Adrenal gland (tissue), 12 donors: ENCODE results near the gene ACYP1. TPM values are rescaled to one million over a fixed set of nuclear protein-coding genes. Genes with fewer than 3 reads are reported as not detected.

Experiments
- DNase-seq, 7 donors: peaks; one replicate each; pipeline ENCODE4 v3.0.0-alpha.2; 2019 to 2020
- H3K27ac ChIP-seq, 5 donors: fragments of 200-600 bp; sonication (generic) in 4 of 5; 1 replicate in 3 of 5; 2 replicates in 2 of 5; pipeline versions ENCODE4 v1.5.1 to v1.8.0; 2016 to 2020; ENCODE audit warnings: mild to moderate bottlenecking in 1 of 5
- H3K27me3 ChIP-seq: fragments of 200-600 bp; 2 replicates; pipeline ENCODE4 v1.8.0; 2021
- H3K36me3 ChIP-seq, 2 donors: fragments of 200-600 bp; replicated peaks in 1 of 2; 1 replicate in 1 of 2; 2 replicates in 1 of 2; pipeline versions ENCODE4 v1.5.1 to v1.8.0; 2018 to 2022
- H3K4me1 ChIP-seq, 2 donors: fragments of 200-600 bp; replicated peaks in 1 of 2; 1 replicate in 1 of 2; 2 replicates in 1 of 2; pipeline versions ENCODE4 v1.5.1 to v1.8.0; 2018 to 2021
- H3K4me3 ChIP-seq, 4 donors: fragments of 200-600 bp; sonication (generic) in 3 of 4; one replicate each; pipeline ENCODE4 v1.5.1; 2016 to 2018
- H3K9me3 ChIP-seq, 3 donors: fragments of 200-600 bp; sonication (generic) in 1 of 3; replicated peaks in 1 of 3; 1 replicate in 2 of 3; 2 replicates in 1 of 3; pipeline versions ENCODE4 v1.5.1 to v1.8.0; 2016 to 2021
- POLR2A ChIP-seq, 2 donors: fragments of 450-650 bp; IDR thresholded peaks; one replicate each; pipeline ENCODE4 v1.6.1; 2017; ENCODE audit warnings: antibody characterized with exemption in 2 of 2, mild to moderate bottlenecking in 2 of 2, moderate library complexity in 1 of 2
- WGBS, 4 donors: extraction: QIAGEN DNeasy Blood & Tissue Kit in 2 of 4; methylation state at CpG; one replicate each; pipeline versions ENCODE4 v1.1.5 to v1.1.7; 2013 to 2017; 5-methylcytosine and 5-hydroxymethylcytosine counted together
- intact Hi-C, 2 donors: fragments of 100-400 bp; cut with DNase I; formaldehyde crosslinking; loops; one replicate each; pipeline versions ENCODE4 v1.14.1 to v1.15.0; 2022 to 2023
- polyA plus RNA-seq, 3 donors: library from polyadenylated mRNA; stranded (reverse); fragments of 200-250 nt in 2 of 3; fragments of 350-450 nt in 1 of 3; fragmentation: Illumina TruSeq in 1 of 3; extraction: RNeasy Lipid Tissue Mini Kit (QIAGEN cat#74804) in 1 of 3; gene quantifications; one replicate each; pipeline ENCODE4 v1.2.3, GENCODE V29; 2013 to 2014
- total RNA-seq, 9 donors: library from RNA; depleted of rRNA in 4 of 9; stranded (reverse); fragments of >200 nt in 4 of 9; fragments of 120-200 nt in 1 of 9; fragmentation: NEBNext Ultra II Directional in 1 of 9; extraction: Animal tissue kit (Norgen Biotek cat#: 25700) in 1 of 9; gene quantifications; one replicate each; pipeline versions ENCODE4 v1.1.0 to v1.2.4, GENCODE V29; 2013 to 2023
- TF ChIP-seq, protein P1 (sequence below), 6 experiments: fragments of 450-650 bp in 4 of 6; fragments of 200-600 bp in 2 of 6; sonication (generic) in 1 of 6; IDR thresholded peaks; 1 replicate in 5 of 6; 2 replicates in 1 of 6; pipeline versions ENCODE4 v1.5.1 to v1.8.0; 2016 to 2021; ENCODE audit warnings: antibody characterized with exemption in 6 of 6, mild to moderate bottlenecking in 2 of 6, moderate library complexity in 1 of 6
- donor health status: healthy with polysubstance abuse.
- donor health status: Bipolar disorder and iron deficiency.
- donor health status: DM: yes; HTN: yes; CAD: no.
- donor health status: DM: no; HTN: no; CAD: no.
- donor health status: DM: no; HTN: no; CAD: no.
- donor health status: DM: yes; HTN: yes; CAD: no.

The ACYP1 gene
- total and polyA plus RNA-seq, 12 donors, result 11.5 to 73.0 (median 23.7) TPM

DNA sequence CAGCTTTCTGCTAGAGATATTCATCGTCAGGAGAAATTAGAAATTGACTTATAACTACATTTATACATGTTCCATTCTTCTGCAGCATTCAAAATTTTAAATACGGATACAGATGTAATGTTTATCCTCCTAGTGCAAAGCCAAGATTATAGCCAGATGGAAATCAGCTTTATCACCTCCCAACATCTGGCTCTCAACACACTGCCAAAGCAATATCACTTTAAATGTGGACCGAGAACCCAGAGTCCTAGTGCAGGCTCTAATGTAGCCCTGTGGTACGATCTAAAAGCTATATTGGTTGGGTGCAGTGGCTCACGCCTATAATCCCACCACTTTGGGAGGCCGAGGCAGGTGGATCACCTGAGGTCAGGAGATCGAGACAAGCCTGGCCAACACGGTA lies 19.1 kb downstream of the ACYP1 start:
- peaks cover 0 to 4% of the 10 kb centered on the region in 2 donors for H3K36me3 ChIP-seq
- no peak for TF ChIP-seq POLR2A (IDR thresholded peaks at IDR 0.05)
- TF ChIP-seq, protein P1, sequence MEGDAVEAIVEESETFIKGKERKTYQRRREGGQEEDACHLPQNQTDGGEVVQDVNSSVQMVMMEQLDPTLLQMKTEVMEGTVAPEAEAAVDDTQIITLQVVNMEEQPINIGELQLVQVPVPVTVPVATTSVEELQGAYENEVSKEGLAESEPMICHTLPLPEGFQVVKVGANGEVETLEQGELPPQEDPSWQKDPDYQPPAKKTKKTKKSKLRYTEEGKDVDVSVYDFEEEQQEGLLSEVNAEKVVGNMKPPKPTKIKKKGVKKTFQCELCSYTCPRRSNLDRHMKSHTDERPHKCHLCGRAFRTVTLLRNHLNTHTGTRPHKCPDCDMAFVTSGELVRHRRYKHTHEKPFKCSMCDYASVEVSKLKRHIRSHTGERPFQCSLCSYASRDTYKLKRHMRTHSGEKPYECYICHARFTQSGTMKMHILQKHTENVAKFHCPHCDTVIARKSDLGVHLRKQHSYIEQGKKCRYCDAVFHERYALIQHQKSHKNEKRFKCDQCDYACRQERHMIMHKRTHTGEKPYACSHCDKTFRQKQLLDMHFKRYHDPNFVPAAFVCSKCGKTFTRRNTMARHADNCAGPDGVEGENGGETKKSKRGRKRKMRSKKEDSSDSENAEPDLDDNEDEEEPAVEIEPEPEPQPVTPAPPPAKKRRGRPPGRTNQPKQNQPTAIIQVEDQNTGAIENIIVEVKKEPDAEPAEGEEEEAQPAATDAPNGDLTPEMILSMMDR (IDR thresholded peaks at IDR 0.05), result no peak
- WGBS, 4 donors, result 75 to 84% (median 76%) methylated on average over 8 of the region's 8 CpGs
- DNase-seq, result no peak
- peaks cover 36 to 57% of the 10 kb centered on the region in 2 donors for H3K4me1 ChIP-seq
- peak overlapping the region in 1 of 5 donors; percentile 4 for H3K27ac ChIP-seq
- H3K4me3 ChIP-seq, result no peak overlapping the region
- intact Hi-C loops, result no loop called here
- no peaks in the 10 kb centered on the region for H3K27me3 ChIP-seq
- H3K9me3 ChIP-seq, result no peaks in the 10 kb centered on the region

DNA sequence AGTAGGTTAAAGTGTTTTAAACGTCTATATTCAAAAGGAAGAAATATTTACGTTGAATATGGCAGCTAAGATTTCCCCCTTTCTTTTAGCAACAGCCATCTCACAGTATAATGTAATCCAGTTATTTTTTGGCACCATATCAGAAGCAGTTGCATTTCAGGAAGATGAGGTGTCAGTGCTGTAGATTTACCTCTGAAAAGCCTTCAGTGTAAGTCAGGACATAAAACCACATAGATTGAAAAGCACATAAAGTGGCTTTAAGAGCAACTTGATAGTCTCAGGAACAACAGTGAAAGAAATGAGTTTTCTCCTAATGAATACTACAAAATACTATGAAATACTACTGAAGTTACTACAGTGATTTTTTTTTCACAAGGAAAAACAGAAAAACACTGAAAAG lies 19.5 kb downstream of the ACYP1 start:
- TF ChIP-seq, protein P1 (IDR thresholded peaks at IDR 0.05), result no peak
- TF ChIP-seq POLR2A (IDR thresholded peaks at IDR 0.05), result no peak
- DNase-seq, result no peak
- H3K4me1 ChIP-seq, result peaks cover 32 to 55% of the 10 kb centered on the region in 2 donors
- no peak overlapping the region for H3K4me3 ChIP-seq
- WGBS, 4 donors, result 9 to 34% (median 24%) methylated on average over 2 of the region's 2 CpGs
- H3K36me3 ChIP-seq, result peaks cover 0 to 4% of the 10 kb centered on the region in 2 donors
- H3K9me3 ChIP-seq, result no peaks in the 10 kb centered on the region
- H3K27ac ChIP-seq, result no peak overlapping the region
- H3K27me3 ChIP-seq, result no peaks in the 10 kb centered on the region
- intact Hi-C loops, result no loop called here

DNA sequence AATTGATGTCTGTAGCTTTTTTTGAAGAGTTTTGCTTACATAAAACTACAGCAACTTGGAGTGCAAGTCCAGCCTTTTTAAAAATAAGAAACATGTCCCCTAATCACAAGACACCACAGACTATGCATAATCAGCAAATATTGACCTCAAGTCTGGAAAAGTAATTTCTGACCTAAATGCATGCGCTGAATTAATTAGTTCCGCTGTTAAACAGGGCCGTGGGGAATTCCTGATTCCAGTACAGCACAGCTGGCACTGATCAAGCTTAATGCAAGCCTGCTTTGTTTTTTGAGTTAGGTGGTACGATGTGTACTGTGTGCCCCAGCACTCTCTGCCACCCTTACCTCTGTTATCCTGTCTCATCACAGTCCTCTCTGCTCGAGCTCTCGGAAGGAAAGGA lies 21.8 kb downstream of the ACYP1 start:
- intact Hi-C loops, result no loop called here
- 42 to 62% (median 59%) methylated on average over 6 of the region's 6 CpGs for WGBS, 4 donors
- no peaks in the 10 kb centered on the region for H3K9me3 ChIP-seq
- peaks cover 22 to 46% of the 10 kb centered on the region in 2 donors for H3K4me1 ChIP-seq
- TF ChIP-seq POLR2A (IDR thresholded peaks at IDR 0.05), result no peak
- TF ChIP-seq, protein P1 (IDR thresholded peaks at IDR 0.05), result no peak
- no peak overlapping the region for H3K4me3 ChIP-seq
- H3K36me3 ChIP-seq, result peaks cover 0 to 17% of the 10 kb centered on the region in 2 donors
- no peak overlapping the region for H3K27ac ChIP-seq
- DNase-seq, result no peak
- H3K27me3 ChIP-seq, result no peaks in the 10 kb centered on the region

DNA sequence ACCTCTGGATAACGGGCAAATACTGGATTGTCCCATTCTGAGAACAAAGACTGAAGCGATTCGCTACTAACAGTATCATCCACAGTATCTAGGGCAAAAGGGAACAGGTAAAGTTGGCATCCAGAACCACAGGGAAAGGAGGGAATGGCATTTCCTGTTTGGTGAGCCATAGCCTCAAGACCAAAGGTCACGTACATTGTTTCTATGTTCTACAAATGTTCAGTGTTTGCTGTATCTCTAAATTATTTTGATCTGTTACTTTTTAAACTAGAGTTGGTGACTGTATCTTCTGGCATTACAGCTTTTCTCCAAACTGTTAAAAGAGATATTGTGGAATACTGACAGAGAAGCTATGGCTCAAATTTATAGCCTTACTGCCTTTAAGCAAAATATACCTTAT lies 22.2 kb downstream of the ACYP1 start:
- Histone ChIP-seq H3K36me3 (peaks cover 0 to 17% of the 10 kb centered on the region in 2 donors), H3K4me1 (peaks cover 21 to 46% of the 10 kb centered on the region in 2 donors), H3K4me3 (no peak overlapping the region), H3K9me3 (no peaks in the 10 kb centered on the region), H3K27ac (no peak overlapping the region), H3K27me3 (no peaks in the 10 kb centered on the region)
- DNase-seq, result no peak
- WGBS, 4 donors, result 84 to 90% (median 87%) methylated on average over 4 of the region's 4 CpGs
- TF ChIP-seq, protein P1 (IDR thresholded peaks at IDR 0.05), result no peak
- no peak for TF ChIP-seq POLR2A (IDR thresholded peaks at IDR 0.05)
- intact Hi-C loops, result no loop called here
